T-cell (primary cell): ENCODE data around the gene TMEM107. TPM values are rescaled to one million over a fixed set of nuclear protein-coding genes. Genes with fewer than 3 reads are reported as not detected.
A peak's percentile ranks its signal among the peaks of the same experiment; 100 is the strongest.

Experiments
- ATAC-seq, 4 experiments: fragments of 200-7000 bp in 3 of 4; fragments of 150-1000 bp in 1 of 4; cut with Tn5 transposase; replicated peaks in 1 of 4; 1 replicate in 3 of 4; 2 replicates in 1 of 4; pipeline ENCODE4 v1.10.0; 2021; ENCODE audit warnings: moderate library complexity in 3 of 4, mild to moderate bottlenecking in 2 of 4, moderate number of reproducible peaks in 1 of 4
- CTCF ChIA-PET, 2 donors: fragments of 300-600 bp; sonication (Branson Sonifier 250); formaldehyde crosslinking; loops; one replicate each; lab custom pipeline; 2022; ENCODE audit warnings: antibody characterized with exemption in 2 of 2; lab: Charles Lee
- POLR2A ChIA-PET, 2 donors: fragments of 300-600 bp; sonication (Branson Sonifier 250); formaldehyde crosslinking; loops; one replicate each; lab custom pipeline; 2022; ENCODE audit warnings: antibody characterized with exemption in 2 of 2; lab: Charles Lee
- DNase-seq, 35 experiments: peaks; one replicate each; pipeline versions ENCODE4 v3.0.0 to v3.0.0-alpha.2; 2013 to 2023
- H3K27ac ChIP-seq: one replicate; pipeline ENCODE4 v1.5.1; 2013; ENCODE audit warnings: low read length
- H3K27me3 ChIP-seq, 2 experiments: replicated peaks in 1 of 2; 1 replicate in 1 of 2; 2 replicates in 1 of 2; pipeline versions ENCODE4 v1.6.1 to v1.7.0; 2013; ENCODE audit warnings: low read length in 1 of 2, mixed read lengths in 1 of 2; ENCODE audit not compliant: control insufficient read depth in 2 of 2, insufficient read depth in 2 of 2; ENCODE audit errors: extremely low read depth in 1 of 2
- H3K36me3 ChIP-seq, 2 donors: 1 replicate in 1 of 2; 2 replicates in 1 of 2; pipeline versions ENCODE4 v1.6.1 to v1.7.0; 2013; ENCODE audit warnings: low read length in 1 of 2; ENCODE audit not compliant: control insufficient read depth in 2 of 2, insufficient read depth in 1 of 2; ENCODE audit errors: extremely low read depth in 1 of 2
- H3K4me1 ChIP-seq, 2 experiments: 1 replicate in 1 of 2; 2 replicates in 1 of 2; pipeline versions ENCODE4 v1.6.1 to v1.7.0; 2013; ENCODE audit warnings: low read length in 2 of 2, mixed read lengths in 1 of 2; ENCODE audit not compliant: insufficient read depth in 2 of 2, control insufficient read depth in 1 of 2; ENCODE audit errors: extremely low read depth in 1 of 2
- H3K4me3 ChIP-seq, 2 donors: 1 replicate in 1 of 2; 2 replicates in 1 of 2; pipeline versions ENCODE4 v1.5.1 to v1.7.0; 2013; ENCODE audit warnings: mild to moderate bottlenecking in 2 of 2, low read length in 1 of 2, moderate library complexity in 1 of 2; ENCODE audit not compliant: control insufficient read depth in 1 of 2; ENCODE audit errors: extremely low read depth in 1 of 2
- H3K9me3 ChIP-seq: 2 replicates; pipeline ENCODE4 v1.7.0; 2013
- H3K27ac Mint-ChIP-seq, 2 donors: one replicate each; pipeline ENCODE4 v1.8.0; 2020 to 2021; ENCODE audit warnings: mild to moderate bottlenecking in 2 of 2, mixed read lengths in 2 of 2
- H3K27me3 Mint-ChIP-seq, 2 donors: one replicate each; pipeline ENCODE4 v1.8.0; 2021 to 2022; ENCODE audit warnings: mixed read lengths in 2 of 2
- H3K36me3 Mint-ChIP-seq: one replicate; pipeline ENCODE4 v1.8.0; 2021; ENCODE audit warnings: mixed read lengths
- H3K4me1 Mint-ChIP-seq, 3 donors: one replicate each; pipeline ENCODE4 v1.8.0; 2020 to 2022; ENCODE audit warnings: mixed read lengths in 3 of 3, mild to moderate bottlenecking in 1 of 3
- H3K4me3 Mint-ChIP-seq, 3 donors: one replicate each; pipeline ENCODE4 v1.8.0; 2020 to 2022; ENCODE audit warnings: mild to moderate bottlenecking in 3 of 3, mixed read lengths in 3 of 3, moderate library complexity in 3 of 3
- H3K9me3 Mint-ChIP-seq, 3 donors: one replicate each; pipeline ENCODE4 v1.8.0; 2020 to 2022; ENCODE audit warnings: mixed read lengths in 3 of 3
- WGBS: methylation state at CpG from one replicate; pipeline ENCODE4 v1.1.5; 2013; ENCODE audit warnings: missing lambda C conversion rate; ENCODE audit not compliant: insufficient coverage; 5-methylcytosine and 5-hydroxymethylcytosine counted together
- total RNA-seq, 35 experiments: library from RNA in 6 of 35; stranded (reverse) in 6 of 35; fragments of 120-200 nt in 1 of 35; gene quantifications; one replicate each; pipeline versions ENCODE4 v1.2.1 to v1.2.4 and lab custom pipeline; 2013 to 2026

The TMEM107 gene
- total RNA-seq, 5 donors from 2014 or later (not counting 1 experiment from before 2014, with no cell fraction given), result 23.4 to 28.9 (median 25.0) TPM

DNA sequence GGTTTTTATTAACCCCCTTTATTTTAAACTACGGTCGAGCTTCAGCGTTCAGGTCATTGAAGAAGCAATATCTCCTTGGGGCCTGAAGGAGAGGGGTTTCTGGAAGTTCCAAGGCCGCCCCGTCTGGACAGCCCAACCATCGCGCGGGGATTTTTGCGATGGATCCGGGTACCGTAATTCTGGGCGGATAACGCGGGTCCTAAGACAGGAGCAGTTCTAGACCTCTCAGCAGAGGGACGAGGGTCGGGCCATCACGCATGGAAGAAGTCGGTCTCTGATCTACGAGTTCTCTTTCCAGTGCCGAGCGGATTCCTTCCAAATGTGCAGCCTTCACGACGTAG is 10.2 kb upstream of the TMEM107 start:
- ChIA-PET POLR2A (interaction anchor here (0.6 to 3.4 kb wide), 5 partner anchors 13 to 67 kb away, joined by 3 to 18 read pairs (median 6); partner anchors contain the start of gene CTC1 (in 1 of the 2)), CTCF (interaction anchor here in 1 of 2 donors (0.8 to 3.8 kb wide), 4 partner anchors 28 to 67 kb away, joined by 4 to 23 read pairs (median 5); partner anchors contain the start of gene ALOXE3)
- under 1% methylated on average over 21 of the region's 23 CpGs for WGBS
- no peak overlapping the region for H3K27ac Mint-ChIP-seq
- ATAC-seq (peak in 1 of 4 experiments; percentile 1), DNase-seq (no peak)
- Histone ChIP-seq H3K4me1 (peaks cover 19 to 54% of the 10 kb centered on the region in 2 experiments), H3K27ac (peak overlapping the region; percentile 77), H3K9me3 (no peaks in the 10 kb centered on the region), H3K27me3 (no peaks in the 10 kb centered on the region), H3K4me3 (peak overlapping the region; percentile 74 to 94), H3K36me3 (no peaks in the 10 kb centered on the region)
- no peaks in the 10 kb centered on the region for H3K27me3 Mint-ChIP-seq
- no peaks in the 10 kb centered on the region for H3K36me3 Mint-ChIP-seq
- H3K4me3 Mint-ChIP-seq, result no peak overlapping the region
- H3K4me1 Mint-ChIP-seq, result peaks cover 7 to 22% (median 18%) of the 10 kb centered on the region in 3 donors
- H3K9me3 Mint-ChIP-seq, result no peaks in the 10 kb centered on the region

DNA sequence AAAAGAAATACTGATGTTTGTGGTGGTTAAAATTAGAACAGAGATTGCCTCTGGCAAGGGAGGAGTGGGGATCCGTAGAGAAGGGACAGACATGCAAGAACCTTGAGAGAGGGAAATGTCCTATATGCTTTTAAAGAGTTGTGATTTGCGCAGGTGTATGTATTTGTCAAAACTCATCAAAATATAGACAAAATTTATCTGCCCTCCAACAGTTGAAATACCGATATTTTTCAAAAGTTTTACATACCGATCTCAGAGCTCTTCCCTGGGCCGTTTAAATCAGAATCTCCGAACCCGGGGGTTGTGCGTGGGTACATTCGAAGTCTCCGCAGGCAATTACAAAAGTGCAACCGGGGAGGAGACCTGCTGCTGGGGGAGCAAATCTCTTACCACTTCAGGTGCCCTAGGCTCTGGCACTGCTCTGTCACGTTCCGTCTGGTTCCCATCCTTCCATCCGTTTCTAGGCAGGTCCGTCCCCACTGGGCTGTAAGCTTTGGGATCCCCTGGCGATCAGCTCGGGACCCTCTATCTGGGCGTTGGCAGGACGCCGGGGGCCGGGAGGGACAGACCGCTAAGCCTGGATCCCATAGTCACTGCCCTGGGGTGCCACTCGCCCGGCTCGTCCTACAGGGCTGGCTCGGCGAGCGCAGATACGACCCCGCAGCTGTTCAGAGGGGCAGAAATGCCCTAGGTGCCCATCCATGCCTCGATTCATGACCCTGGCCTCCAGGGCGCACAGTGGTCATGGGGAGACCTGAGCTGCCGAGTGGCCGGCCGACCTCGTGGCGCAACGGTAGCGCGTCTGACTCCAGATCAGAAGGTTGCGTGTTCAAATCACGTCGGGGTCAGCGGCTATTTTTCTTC is 9.6 kb upstream of the TMEM107 start:
- peaks cover 7 to 22% (median 15%) of the 10 kb centered on the region in 3 donors for H3K4me1 Mint-ChIP-seq
- DNase-seq (peak; percentile 68 to 96 (median 87)), ATAC-seq (peak; percentile 7 to 16 (median 12))
- no peaks in the 10 kb centered on the region for H3K9me3 ChIP-seq
- POLR2A ChIA-PET, result interaction anchor here (0.6 to 2.1 kb wide), 5 partner anchors 12 to 66 kb away, joined by 3 to 15 read pairs (median 3); partner anchors contain the start of gene CTC1 (in 1 of the 2)
- peak overlapping the region; percentile 77 for H3K27ac ChIP-seq
- under 1% methylated on average over 30 of the region's 44 CpGs for WGBS
- CTCF ChIA-PET, result interaction anchor here (0.6 to 3.8 kb wide), 5 partner anchors 27 to 66 kb away, joined by 3 to 23 read pairs (median 4); partner anchors contain the start of gene ALOXE3 (in 1 of the 2)
- H3K4me3 Mint-ChIP-seq, result no peak overlapping the region
- no peak overlapping the region for H3K27ac Mint-ChIP-seq
- no peaks in the 10 kb centered on the region for H3K36me3 Mint-ChIP-seq
- H3K4me3 ChIP-seq, result peak overlapping the region; percentile 74 to 94
- H3K27me3 Mint-ChIP-seq, result no peaks in the 10 kb centered on the region
- peaks cover 19 to 48% of the 10 kb centered on the region in 2 experiments for H3K4me1 ChIP-seq
- no peaks in the 10 kb centered on the region for H3K36me3 ChIP-seq
- H3K9me3 Mint-ChIP-seq, result no peaks in the 10 kb centered on the region
- no peaks in the 10 kb centered on the region for H3K27me3 ChIP-seq

DNA sequence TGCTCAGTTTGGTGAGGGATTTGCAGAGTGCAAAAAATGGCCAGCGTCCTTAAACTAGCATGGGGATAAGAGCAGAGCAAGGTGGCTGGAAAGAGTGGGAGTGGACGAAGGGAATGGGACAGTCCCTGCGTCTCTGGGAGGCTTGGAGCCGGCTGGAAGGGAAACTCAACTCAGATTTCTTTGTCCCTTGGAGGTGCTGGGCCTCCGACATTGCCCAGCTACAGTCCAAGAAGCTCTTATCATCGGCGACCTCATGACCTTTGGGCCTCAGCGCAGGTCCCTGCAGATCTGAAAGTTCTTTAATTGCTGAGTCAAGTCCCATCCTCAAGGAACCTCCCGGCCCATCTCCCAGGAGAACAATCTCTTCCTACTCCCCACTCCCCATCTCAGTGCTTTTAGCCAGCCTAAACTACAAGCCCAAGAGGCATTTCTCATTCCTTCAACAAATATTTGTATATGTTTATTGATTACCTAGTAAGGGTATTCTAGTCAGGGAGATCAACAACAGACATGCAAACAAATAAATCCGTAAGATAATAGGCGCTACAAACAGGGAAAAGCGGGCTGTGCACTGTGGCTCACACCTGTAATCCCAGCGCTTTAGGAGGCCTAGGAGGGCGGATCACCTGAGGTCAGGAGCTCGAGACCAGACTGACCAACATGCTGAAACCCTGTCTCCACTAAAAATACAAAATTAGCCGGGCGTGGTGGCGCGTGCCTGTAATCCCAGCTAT is 985 bp upstream of the TMEM107 start:
- H3K27me3 Mint-ChIP-seq, result no peaks in the 10 kb centered on the region
- ChIA-PET CTCF (interaction anchor here in 1 of 2 donors (0.7 kb wide), 1 partner anchor 67 kb away, joined by 3 read pairs; no protein-coding TSS in a partner anchor), POLR2A (interaction anchor here (0.6 to 1.0 kb wide), 2 partner anchors 10 to 39 kb away, joined by 3 read pairs; no protein-coding TSS in a partner anchor)
- Histone ChIP-seq H3K36me3 (no peaks in the 10 kb centered on the region), H3K9me3 (no peaks in the 10 kb centered on the region), H3K4me3 (no peak overlapping the region), H3K4me1 (peaks cover 22 to 43% of the 10 kb centered on the region in 2 experiments), H3K27me3 (no peaks in the 10 kb centered on the region), H3K27ac (peak overlapping the region; percentile 69)
- H3K9me3 Mint-ChIP-seq, result no peaks in the 10 kb centered on the region
- DNase-seq, result no peak
- ATAC-seq, result no peak
- no peaks in the 10 kb centered on the region for H3K36me3 Mint-ChIP-seq
- peak overlapping the region; percentile 86 to 90 (median 89) for H3K4me3 Mint-ChIP-seq
- H3K4me1 Mint-ChIP-seq, result peaks cover 46 to 51% (median 49%) of the 10 kb centered on the region in 3 donors
- 91% methylated on average over 14 of the region's 19 CpGs for WGBS
- H3K27ac Mint-ChIP-seq, result peak overlapping the region; percentile 93 to 94

DNA sequence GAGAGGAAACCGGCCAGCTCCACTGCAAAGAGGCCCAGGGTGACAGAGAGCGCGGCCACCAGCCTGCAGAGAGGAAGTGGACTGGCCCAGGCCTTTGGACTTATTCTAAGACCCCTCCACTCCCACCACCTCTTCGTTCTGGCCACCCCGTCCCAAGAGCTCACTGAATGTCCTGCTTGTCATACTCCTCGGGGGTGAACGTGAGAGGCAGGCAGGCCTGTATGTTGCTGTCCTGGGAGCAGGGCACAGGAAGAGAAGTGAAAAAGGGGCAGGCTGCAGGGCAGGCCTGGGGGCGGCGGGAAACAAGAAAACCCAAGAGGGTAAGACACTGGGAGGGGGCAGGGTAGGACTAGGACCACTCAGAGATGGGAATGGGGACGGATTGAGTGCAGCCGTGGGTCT is 384 bp downstream of the TMEM107 start:
- Histone ChIP-seq H3K36me3 (no peaks in the 10 kb centered on the region), H3K27ac (peak overlapping the region; percentile 69), H3K9me3 (no peaks in the 10 kb centered on the region), H3K4me1 (peaks cover 22 to 49% of the 10 kb centered on the region in 2 experiments), H3K27me3 (no peaks in the 10 kb centered on the region), H3K4me3 (peak overlapping the region; percentile 64 to 75)
- ATAC-seq (peak in 3 of 4 experiments; percentile 0 to 2 (median 0)), DNase-seq (no peak)
- WGBS, result 6% methylated on average over 7 of the region's 11 CpGs
- Mint-ChIP-seq H3K4me3 (peak overlapping the region; percentile 86 to 90 (median 89)), H3K9me3 (no peaks in the 10 kb centered on the region), H3K36me3 (no peaks in the 10 kb centered on the region), H3K27ac (peak overlapping the region; percentile 93 to 94), H3K4me1 (peaks cover 43 to 55% (median 51%) of the 10 kb centered on the region in 3 donors), H3K27me3 (no peaks in the 10 kb centered on the region)
- CTCF ChIA-PET, result interaction anchor here in 1 of 2 donors (0.6 kb wide), 1 partner anchor 38 kb away, joined by 3 read pairs; no protein-coding TSS in a partner anchor
- POLR2A ChIA-PET, result no interaction called here

DNA sequence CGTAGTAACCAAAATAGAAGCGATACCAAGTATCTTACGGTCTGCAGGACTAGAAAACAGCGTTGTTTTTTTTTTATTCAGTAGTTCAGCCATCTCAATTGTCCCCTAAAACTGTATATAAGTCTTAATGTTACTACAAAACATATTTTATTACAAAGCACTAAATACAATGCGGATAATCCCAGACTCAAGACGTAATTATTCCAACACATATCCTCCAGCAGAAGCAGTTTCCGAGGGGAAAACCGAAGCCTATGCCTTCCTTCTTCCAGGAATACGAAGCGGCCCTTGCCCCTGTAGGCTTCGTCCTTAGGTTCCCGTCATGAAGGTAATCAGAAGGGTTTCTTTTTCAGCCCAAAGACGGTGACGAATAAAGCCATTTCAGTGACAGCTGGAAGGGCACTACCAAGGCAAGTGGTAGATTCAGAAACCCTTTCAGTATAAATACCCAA is 2.3 kb downstream of the TMEM107 start:
- Histone ChIP-seq H3K4me3 (peak overlapping the region; percentile 54 to 57), H3K27me3 (no peaks in the 10 kb centered on the region), H3K9me3 (no peaks in the 10 kb centered on the region), H3K4me1 (peaks cover 22 to 49% of the 10 kb centered on the region in 2 experiments), H3K36me3 (no peaks in the 10 kb centered on the region), H3K27ac (peak overlapping the region; percentile 99)
- ChIA-PET POLR2A (interaction anchor here (0.6 to 1.4 kb wide), 18 partner anchors 10 to 122 kb away, joined by 3 to 20 read pairs (median 6); partner anchors contain the start of genes CTC1 (in 2 of the 2), BORCS6 (in 1 of the 2), PER1 (in 1 of the 2) and SLC25A35 (in 1 of the 2)), CTCF (interaction anchor here in 1 of 2 donors (1.0 to 1.3 kb wide), 7 partner anchors 13 to 74 kb away, joined by 3 to 10 read pairs (median 5); partner anchors contain the start of gene CTC1)
- ATAC-seq, result no peak
- Mint-ChIP-seq H3K36me3 (no peaks in the 10 kb centered on the region), H3K4me1 (peaks cover 43 to 55% (median 51%) of the 10 kb centered on the region in 3 donors), H3K27ac (peak overlapping the region; percentile 100), H3K9me3 (no peaks in the 10 kb centered on the region), H3K4me3 (peak overlapping the region; percentile 76 to 86 (median 81)), H3K27me3 (no peaks in the 10 kb centered on the region)
- DNase-seq, result no peak
- 21% methylated on average over 7 of the region's 14 CpGs for WGBS
